Measurements from ENCODE around the gene MAZ.
A peak's percentile ranks its signal among the peaks of the same experiment; 100 is the strongest.

The MAZ gene

GRCh38 chr16:29854520-29855100 is 48.3 kb downstream of the MAZ start:
- DNase-seq (ENCODE audit: low read depth, low spot score) = no peak

GRCh38 chr16:29857133-29857760 is 50.9 kb downstream of the MAZ start:
- peak; percentile 47 for DNase-seq (ENCODE audit: low read depth, low spot score)

GRCh38 chr16:29858149-29858849 is 52.0 kb downstream of the MAZ start:
- peak; percentile 38 for DNase-seq (ENCODE audit: low read depth, low spot score)

GRCh38 chr16:29858974-29859373 is 52.6 kb downstream of the MAZ start:
- DNase-seq (ENCODE audit: low read depth, low spot score) = no peak

GRCh38 chr16:29860218-29860617 is 53.9 kb downstream of the MAZ start:
- no peak for DNase-seq (ENCODE audit: low read depth, low spot score)

All from astrocyte of the hippocampus (primary cell).